Mucosa of descending colon (tissue), 3 donors: ENCODE measurements around the gene HTR3D. TPM values are rescaled to one million over a fixed set of nuclear protein-coding genes. Genes with fewer than 3 reads are reported as not detected.
"Not testable (repeated sequence)": the region's sequence is repeated elsewhere in the genome, so short reads cannot be mapped to it uniquely, and the experiment has no call there.

Experiments
- ATAC-seq: fragments of 200-7000 bp; cut with Tn5 transposase; one replicate; pipeline ENCODE4 v1.9.1; 2020; ENCODE audit warnings: mild to moderate bottlenecking, moderate library complexity
- DNase-seq, 3 donors: peaks; one replicate each; pipeline ENCODE4 v3.0.0-alpha.2; 2020
- H3K36me3 ChIP-seq: fragments of 200-600 bp; one replicate; pipeline ENCODE4 v1.8.0; 2021; ENCODE audit warnings: low read depth, mild to moderate bottlenecking
- H3K4me1 ChIP-seq: fragments of 200-600 bp; one replicate; pipeline ENCODE4 v1.8.0; 2021; ENCODE audit warnings: low read depth, mild to moderate bottlenecking
- H3K4me3 ChIP-seq: fragments of 200-600 bp; one replicate; pipeline ENCODE4 v1.8.0; 2021; ENCODE audit warnings: mild to moderate bottlenecking
- H3K9me3 ChIP-seq: fragments of 200-600 bp; one replicate; pipeline ENCODE4 v1.8.0; 2021; ENCODE audit warnings: mild to moderate bottlenecking
- CTCF ChIP-seq: fragments of 200-600 bp; IDR thresholded peaks from one replicate; pipeline ENCODE4 v1.8.0; 2022; ENCODE audit warnings: antibody characterized with exemption, mild to moderate bottlenecking
- intact Hi-C, 2 donors: fragments of 100-400 bp; cut with DNase I in 1 of 2; cut with micrococcal nuclease in 1 of 2; formaldehyde crosslinking; loops; one replicate each; pipeline versions ENCODE4 v1.11.0 to v1.11.1; 2022; cut with DNase I, micrococcal nuclease
- total RNA-seq, 3 donors: library from RNA; stranded (reverse); fragmentation: NEBNext Ultra II Directional in 2 of 3; extraction: Animal tissue kit (Norgen Biotek cat#: 25700) in 2 of 3; gene quantifications; one replicate each; pipeline versions ENCODE4 v1.2.1 to v1.2.4, GENCODE V29; 2021 to 2023
- donor health status: DM: no; HTN: no; CAD: no; lungs with moderate emphysema.
- donor health status: DM: no; HTN: no; CAD: no.
- donor health status: DM: no; HTN: yes; CAD: no.

HTR3D gene
- total RNA-seq, 3 donors from 2014 or later: not detected

GRCh38 chr3:184062637-184063036 lies 31.1 kb downstream of the HTR3D start:
- Histone ChIP-seq H3K36me3 (no peaks in the 10 kb centered on the region), H3K9me3 (no peaks in the 10 kb centered on the region), H3K4me3 (no peak overlapping the region), H3K4me1 (no peaks in the 10 kb centered on the region)
- TF ChIP-seq CTCF: no peak
- no peak for DNase-seq
- intact Hi-C loops: no loop called here
- no peak for ATAC-seq

GRCh38 chr3:184066211-184066610 lies 34.7 kb downstream of the HTR3D start:
- TF ChIP-seq CTCF: no peak
- no peaks in the 10 kb centered on the region for H3K36me3 ChIP-seq
- no peak for ATAC-seq
- H3K4me1 ChIP-seq: no peaks in the 10 kb centered on the region
- intact Hi-C loops: no loop called here
- H3K9me3 ChIP-seq: no peaks in the 10 kb centered on the region
- no peak for DNase-seq
- H3K4me3 ChIP-seq: no peak overlapping the region

- no peak for TF ChIP-seq CTCF
- intact Hi-C loops: no loop called here
- ATAC-seq: no peak
Measured at GRCh38 chr3:184067573-184068055, 36.1 kb downstream of the HTR3D start.

GRCh38 chr3:184068344-184068743 lies 36.8 kb downstream of the HTR3D start:
- Histone ChIP-seq H3K4me1 (no peaks in the 10 kb centered on the region), H3K36me3 (no peaks in the 10 kb centered on the region), H3K4me3 (no peak overlapping the region), H3K9me3 (no peaks in the 10 kb centered on the region)
- no peak for TF ChIP-seq CTCF
- intact Hi-C loops: no loop called here
- no peak for ATAC-seq
- DNase-seq: no peak

More at GRCh38 chr3:184067573-184068055, 36.1 kb downstream of the HTR3D start:
- no peaks in the 10 kb centered on the region for H3K4me1 ChIP-seq
- no peak for DNase-seq
- H3K4me3 ChIP-seq: no peak overlapping the region
- H3K36me3 ChIP-seq: no peaks in the 10 kb centered on the region
- H3K9me3 ChIP-seq: no peaks in the 10 kb centered on the region

- H3K9me3 ChIP-seq, DNase-seq, intact Hi-C loops, H3K36me3 ChIP-seq, H3K4me3 ChIP-seq, H3K4me1 ChIP-seq, ATAC-seq: not testable (repeated sequence)
Measured at GRCh38 chr3:184071142-184071541, 39.6 kb downstream of the HTR3D start.

GRCh38 chr3:184073621-184074020 lies 42.1 kb downstream of the HTR3D start:
- no peak for DNase-seq
- no peaks in the 10 kb centered on the region for H3K9me3 ChIP-seq
- ATAC-seq: no peak
- H3K36me3 ChIP-seq: no peaks in the 10 kb centered on the region
- H3K4me3 ChIP-seq: no peak overlapping the region
- H3K4me1 ChIP-seq: no peaks in the 10 kb centered on the region
- no peak for TF ChIP-seq CTCF
- intact Hi-C loops: no loop called here
